Immature natural killer cell (primary cell): Measurements from ENCODE around the gene SWAP70. TPM values are rescaled to one million over a fixed set of nuclear protein-coding genes. Genes with fewer than 3 reads are reported as not detected.

Experiments used
- DNase-seq, 3 donors: peaks; one replicate each; pipeline ENCODE4 v3.0.0; 2022; ENCODE audit warnings: mixed read lengths in 1 of 3
- H3K27ac Mint-ChIP-seq, 6 donors: one replicate each; pipeline ENCODE4 v1.8.0; 2020; ENCODE audit warnings: mixed read lengths in 6 of 6, mild to moderate bottlenecking in 5 of 6, inconsistent platforms in 4 of 6, moderate library complexity in 3 of 6
- H3K27me3 Mint-ChIP-seq, 3 donors: one replicate each; pipeline ENCODE4 v1.8.0; 2020 to 2021; ENCODE audit warnings: low read depth in 3 of 3, mild to moderate bottlenecking in 3 of 3, mixed read lengths in 3 of 3, moderate library complexity in 3 of 3, inconsistent platforms in 1 of 3
- H3K36me3 Mint-ChIP-seq, 3 donors: one replicate each; pipeline ENCODE4 v1.8.0; 2020; ENCODE audit warnings: mixed read lengths in 3 of 3, inconsistent platforms in 2 of 3, mild to moderate bottlenecking in 2 of 3
- H3K4me1 Mint-ChIP-seq, 2 donors: one replicate each; pipeline ENCODE4 v1.8.0; 2020; ENCODE audit warnings: inconsistent platforms in 2 of 2, mild to moderate bottlenecking in 2 of 2, mixed read lengths in 2 of 2, moderate library complexity in 1 of 2
- H3K4me3 Mint-ChIP-seq, 5 donors: one replicate each; pipeline ENCODE4 v1.8.0; 2020; ENCODE audit warnings: mild to moderate bottlenecking in 5 of 5, mixed read lengths in 5 of 5, inconsistent platforms in 3 of 5, moderate library complexity in 3 of 5
- H3K9me3 Mint-ChIP-seq, 6 donors: one replicate each; pipeline ENCODE4 v1.8.0; 2020; ENCODE audit warnings: mild to moderate bottlenecking in 6 of 6, mixed read lengths in 6 of 6, inconsistent platforms in 4 of 6, moderate library complexity in 3 of 6
- polyA plus RNA-seq, 3 donors: library from polyadenylated mRNA; unstranded; fragments of 300-500 nt; fragmentation: Illumina TruSeq; gene quantifications; one replicate each; pipeline ENCODE4 v1.2.3, GENCODE V29; 2021

SWAP70 gene
- polyA plus RNA-seq, 3 donors from 2014 or later: 2.4 to 12.3 (median 9.8) TPM

DNA sequence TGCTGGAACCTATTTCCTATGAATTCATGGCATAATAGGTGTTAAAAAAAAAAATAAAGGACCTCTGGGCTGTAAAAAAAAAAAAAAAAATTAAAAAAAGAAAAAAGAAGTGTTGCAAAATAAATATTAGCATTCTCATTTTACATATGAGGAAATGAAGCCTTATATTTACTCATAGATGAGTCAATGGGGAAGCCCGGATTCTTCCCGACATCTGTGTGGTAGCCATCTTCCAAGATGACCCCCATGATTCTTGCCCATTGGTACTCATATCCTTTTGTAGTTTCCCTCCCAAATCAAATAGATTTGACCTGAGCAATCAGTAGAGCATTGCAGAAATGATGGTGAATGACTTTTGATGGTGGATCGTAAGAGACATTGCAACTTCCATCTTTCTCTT is 3.0 kb upstream of the SWAP70 start:
- peaks cover 0 to 6% (median 2%) of the 10 kb centered on the region in 6 donors for H3K9me3 Mint-ChIP-seq
- H3K4me3 Mint-ChIP-seq: peak overlapping the region in 2 of 5 donors; percentile 17 to 38
- peaks cover 4 to 20% (median 4%) of the 10 kb centered on the region in 3 donors for H3K27me3 Mint-ChIP-seq
- H3K36me3 Mint-ChIP-seq: peaks cover 0 to 5% (median 0%) of the 10 kb centered on the region in 3 donors
- peaks cover 21 to 28% of the 10 kb centered on the region in 2 donors for H3K4me1 Mint-ChIP-seq
- DNase-seq: no peak
- no peak overlapping the region for H3K27ac Mint-ChIP-seq

DNA sequence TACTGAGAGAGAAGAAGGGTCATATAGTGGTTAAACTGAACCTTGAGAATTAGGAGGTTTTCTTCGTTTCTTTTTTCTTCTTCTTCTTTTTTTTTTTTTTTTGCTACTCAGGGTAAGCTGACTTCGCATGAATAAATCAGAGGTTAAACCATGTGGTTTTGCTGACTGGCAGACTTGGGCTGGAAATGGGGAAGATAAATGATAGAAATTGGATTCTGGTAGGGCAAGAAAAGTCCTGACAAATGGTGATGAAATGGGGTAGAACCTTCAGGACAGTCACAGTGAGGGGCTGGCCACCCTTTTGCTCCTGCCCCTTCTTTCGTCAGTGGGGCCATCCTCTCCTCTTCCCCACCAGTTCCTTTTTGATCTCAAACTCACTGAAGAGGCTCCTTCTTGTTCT is 1.6 kb upstream of the SWAP70 start:
- H3K27me3 Mint-ChIP-seq: peaks cover 4 to 18% (median 4%) of the 10 kb centered on the region in 3 donors
- H3K9me3 Mint-ChIP-seq: peaks cover 1 to 11% (median 7%) of the 10 kb centered on the region in 6 donors
- H3K4me3 Mint-ChIP-seq: peak overlapping the region; percentile 36 to 92 (median 63)
- no peak for DNase-seq
- peak overlapping the region in 2 of 6 donors; percentile 6 to 88 for H3K27ac Mint-ChIP-seq
- H3K4me1 Mint-ChIP-seq: peaks cover 25 to 28% of the 10 kb centered on the region in 2 donors
- peaks cover 0 to 5% (median 0%) of the 10 kb centered on the region in 3 donors for H3K36me3 Mint-ChIP-seq

DNA sequence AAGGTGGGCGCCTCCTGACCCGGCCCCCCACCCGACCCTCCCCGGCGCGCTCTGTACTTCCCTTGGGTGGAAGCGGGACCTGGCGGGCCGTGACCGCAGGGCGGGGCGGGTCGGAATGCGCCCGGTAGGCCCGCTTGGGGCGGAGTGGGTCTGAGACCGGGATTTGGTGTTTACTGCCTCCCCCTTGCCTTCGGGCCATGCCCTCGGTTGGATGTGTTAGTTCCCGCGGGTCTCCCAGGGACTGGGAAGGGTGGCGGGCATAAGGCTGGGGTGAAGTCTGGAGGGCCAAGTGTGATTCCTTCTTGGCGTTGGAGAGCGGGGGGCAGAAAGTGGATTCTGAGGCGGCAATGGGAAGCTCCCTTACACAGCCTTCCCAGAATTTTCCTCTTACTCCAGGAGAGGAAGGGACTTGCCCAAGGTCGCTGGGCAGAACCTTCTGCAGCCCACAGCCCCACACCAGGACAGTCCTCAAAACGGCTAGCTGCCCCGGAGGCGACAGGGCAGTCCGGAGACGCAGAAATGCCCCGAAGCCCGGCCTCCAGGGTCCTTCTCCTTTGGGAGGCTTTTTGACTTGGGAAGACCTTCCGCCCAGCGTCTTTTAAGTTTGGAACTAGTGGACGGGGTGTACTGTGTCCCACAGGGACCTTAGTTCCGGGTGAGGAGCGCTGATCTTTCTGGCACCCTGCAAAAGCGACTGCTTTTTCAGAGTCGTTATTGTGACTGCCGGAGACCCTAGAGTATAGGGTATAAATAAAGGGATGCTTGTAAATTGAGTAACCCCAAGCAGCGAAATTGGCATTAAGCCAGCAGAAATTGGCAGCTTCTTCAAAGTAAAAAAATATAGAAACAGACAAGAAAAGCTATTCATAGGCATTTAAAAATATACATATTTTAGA is 647 bp downstream of the SWAP70 start:
- peaks cover 4 to 15% (median 4%) of the 10 kb centered on the region in 3 donors for H3K27me3 Mint-ChIP-seq
- DNase-seq: peak in 2 of 3 donors; percentile 9 to 11
- peaks cover 29 to 34% of the 10 kb centered on the region in 2 donors for H3K4me1 Mint-ChIP-seq
- peaks cover 1 to 11% (median 7%) of the 10 kb centered on the region in 6 donors for H3K9me3 Mint-ChIP-seq
- H3K4me3 Mint-ChIP-seq: peak overlapping the region; percentile 88 to 94 (median 91)
- peak overlapping the region in 3 of 6 donors; percentile 62 to 88 (median 69) for H3K27ac Mint-ChIP-seq
- peaks cover 0 to 5% (median 0%) of the 10 kb centered on the region in 3 donors for H3K36me3 Mint-ChIP-seq

DNA sequence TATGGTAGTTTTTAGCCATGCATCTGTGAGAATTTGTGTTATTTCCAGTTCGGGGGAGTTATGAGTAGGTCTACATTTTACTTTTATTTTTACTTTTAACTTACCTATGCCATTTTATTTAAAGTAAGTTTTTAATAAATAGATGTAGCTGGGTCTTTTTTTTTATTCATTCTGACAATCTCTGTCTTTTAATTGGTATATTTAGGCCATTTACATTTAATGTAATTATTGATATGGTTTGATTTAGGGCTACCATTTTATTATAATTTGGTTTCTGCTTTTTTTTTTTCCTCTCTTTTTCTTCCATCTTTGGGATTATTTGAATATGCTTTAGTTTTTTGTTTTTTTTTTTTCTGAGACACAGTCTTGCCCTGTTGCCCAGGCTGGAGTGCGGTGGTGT is 1.9 kb downstream of the SWAP70 start:
- Mint-ChIP-seq H3K4me1 (peaks cover 30 to 39% of the 10 kb centered on the region in 2 donors), H3K27ac (peak overlapping the region in 1 of 6 donors; percentile 88), H3K4me3 (peak overlapping the region in 3 of 5 donors; percentile 46 to 91 (median 91)), H3K36me3 (peaks cover 0 to 5% (median 0%) of the 10 kb centered on the region in 3 donors), H3K27me3 (peaks cover 4 to 17% (median 4%) of the 10 kb centered on the region in 3 donors), H3K9me3 (peaks cover 1 to 11% (median 7%) of the 10 kb centered on the region in 6 donors)
- no peak for DNase-seq

DNA sequence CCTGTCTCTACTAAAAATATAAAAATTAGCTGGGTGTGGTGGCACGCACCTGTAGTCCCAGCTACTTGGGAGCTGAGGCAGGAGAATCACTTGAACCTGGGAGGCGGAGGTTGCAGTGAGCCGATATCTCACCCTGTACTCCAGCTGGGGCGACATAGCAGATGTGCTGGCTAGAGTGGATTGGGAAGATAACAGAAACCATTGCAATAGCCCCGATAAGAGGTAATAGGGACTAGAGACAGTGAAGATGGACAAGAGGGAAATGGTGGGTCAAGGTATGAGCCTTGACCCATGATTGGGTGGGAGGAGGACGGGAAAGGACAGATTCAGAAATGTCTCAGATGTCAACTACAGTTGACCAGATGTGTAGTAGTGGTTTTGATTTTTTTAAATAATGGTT is 6.1 kb downstream of the SWAP70 start:
- H3K9me3 Mint-ChIP-seq: peaks cover 1 to 11% (median 7%) of the 10 kb centered on the region in 6 donors
- no peak overlapping the region for H3K27ac Mint-ChIP-seq
- H3K4me1 Mint-ChIP-seq: peaks cover 14 to 19% of the 10 kb centered on the region in 2 donors
- H3K36me3 Mint-ChIP-seq: peaks cover 0 to 5% (median 0%) of the 10 kb centered on the region in 3 donors
- no peak for DNase-seq
- H3K27me3 Mint-ChIP-seq: peaks cover 0 to 7% (median 2%) of the 10 kb centered on the region in 3 donors
- H3K4me3 Mint-ChIP-seq: no peak overlapping the region

DNA sequence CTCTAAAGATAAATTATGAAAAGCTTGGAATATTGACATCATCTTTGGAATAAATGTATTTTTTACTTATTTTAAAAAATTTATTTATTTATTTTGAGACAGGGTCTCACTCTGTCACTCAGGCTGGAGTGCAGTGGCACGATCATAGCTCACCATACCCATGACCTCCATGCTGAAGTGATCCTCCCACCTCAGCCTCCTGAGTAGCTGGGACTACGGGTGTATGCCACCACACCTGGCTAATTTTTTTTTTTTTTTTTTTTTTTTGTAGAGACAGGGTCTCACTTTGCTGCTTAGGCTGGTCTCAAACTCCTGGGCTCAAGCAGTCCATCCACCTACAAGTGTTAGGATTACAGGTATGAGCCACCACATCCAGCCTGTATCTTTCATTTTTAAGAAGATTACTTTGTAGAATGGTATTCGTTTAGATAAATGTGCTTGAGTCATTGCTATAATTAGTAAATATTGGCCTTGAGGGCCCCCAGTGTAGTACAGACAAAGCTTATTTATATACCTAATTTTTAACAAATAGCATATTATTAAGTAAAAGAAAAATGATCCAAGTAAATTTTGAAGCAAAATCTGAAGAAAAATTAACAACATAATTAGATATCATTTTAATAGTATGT is 8.5 kb downstream of the SWAP70 start:
- no peak for DNase-seq
- no peak overlapping the region for H3K4me3 Mint-ChIP-seq
- peaks cover 0 to 4% (median 2%) of the 10 kb centered on the region in 3 donors for H3K27me3 Mint-ChIP-seq
- H3K9me3 Mint-ChIP-seq: no peaks in the 10 kb centered on the region
- H3K4me1 Mint-ChIP-seq: peaks cover 8 to 11% of the 10 kb centered on the region in 2 donors
- no peak overlapping the region for H3K27ac Mint-ChIP-seq
- no peaks in the 10 kb centered on the region for H3K36me3 Mint-ChIP-seq

DNA sequence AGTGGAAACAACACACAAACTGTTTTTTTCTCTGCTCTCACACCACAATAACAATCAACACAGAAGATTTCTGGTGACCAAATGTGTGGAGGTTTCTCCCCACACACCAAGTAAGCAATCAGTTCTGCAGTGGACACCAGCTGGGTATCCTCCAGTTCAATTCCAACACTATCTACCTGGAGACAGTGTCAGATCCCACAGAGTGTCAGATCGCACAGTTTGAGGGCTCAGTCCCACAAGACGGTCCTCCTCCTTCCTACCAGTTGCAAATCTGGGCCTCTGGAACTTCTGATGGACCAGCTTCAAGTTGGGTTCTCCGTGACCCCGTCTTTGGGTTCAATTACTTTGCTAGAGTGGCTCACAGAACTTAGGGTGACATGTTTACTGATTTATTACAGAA is 9.0 kb downstream of the SWAP70 start:
- Mint-ChIP-seq H3K36me3 (no peaks in the 10 kb centered on the region), H3K4me3 (no peak overlapping the region), H3K27ac (peak overlapping the region in 1 of 6 donors; percentile 37), H3K27me3 (peaks cover 0 to 4% (median 2%) of the 10 kb centered on the region in 3 donors), H3K9me3 (no peaks in the 10 kb centered on the region), H3K4me1 (peaks cover 8 to 11% of the 10 kb centered on the region in 2 donors)
- DNase-seq: no peak

DNA sequence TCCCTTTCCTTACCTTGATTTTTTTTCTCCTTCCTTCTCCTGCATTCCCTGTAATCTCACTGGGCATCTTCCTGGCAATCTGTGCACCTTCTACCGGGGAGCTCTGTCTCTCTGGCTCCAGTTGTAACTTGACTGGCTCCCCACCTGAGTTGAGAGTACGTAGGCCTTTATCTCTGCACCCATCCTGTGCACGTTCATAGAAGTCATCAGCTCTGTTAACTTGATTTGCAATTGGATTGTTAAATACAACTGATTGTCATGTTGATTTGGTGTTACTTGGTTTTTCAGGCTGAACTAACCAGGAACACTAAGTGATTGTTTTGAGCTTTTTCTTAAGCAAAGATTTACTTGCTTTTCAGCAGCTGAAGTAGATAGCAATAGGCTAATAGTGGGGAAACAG is 11.8 kb downstream of the SWAP70 start:
- peaks cover 0 to 4% of the 10 kb centered on the region in 2 donors for H3K4me1 Mint-ChIP-seq
- H3K27ac Mint-ChIP-seq: peak overlapping the region in 2 of 6 donors; percentile 14 to 74
- H3K9me3 Mint-ChIP-seq: no peaks in the 10 kb centered on the region
- no peak for DNase-seq
- no peak overlapping the region for H3K4me3 Mint-ChIP-seq
- H3K36me3 Mint-ChIP-seq: no peaks in the 10 kb centered on the region
- H3K27me3 Mint-ChIP-seq: peaks cover 0 to 4% (median 0%) of the 10 kb centered on the region in 3 donors

DNA sequence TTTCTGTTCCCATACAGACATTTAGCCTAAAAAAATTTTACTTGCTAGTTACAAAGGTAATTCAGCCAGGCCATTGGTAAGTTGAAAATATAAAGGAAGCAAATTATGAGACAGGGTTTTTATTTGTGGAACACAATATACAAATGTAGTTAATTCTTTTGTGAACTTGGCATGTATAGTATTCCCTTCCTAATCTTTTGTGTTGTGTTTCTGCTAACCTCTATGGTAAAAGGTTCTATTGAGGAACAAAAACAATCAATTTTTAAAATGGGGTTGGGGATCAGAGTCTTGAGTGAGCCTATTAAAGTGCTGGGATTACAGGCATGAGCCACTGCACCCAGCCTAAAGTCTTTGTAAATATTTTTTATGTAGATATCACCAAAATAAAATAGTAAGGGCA is 14.1 kb downstream of the SWAP70 start:
- peaks cover 0 to 4% of the 10 kb centered on the region in 2 donors for H3K4me1 Mint-ChIP-seq
- no peaks in the 10 kb centered on the region for H3K36me3 Mint-ChIP-seq
- no peak overlapping the region for H3K4me3 Mint-ChIP-seq
- H3K27ac Mint-ChIP-seq: no peak overlapping the region
- no peaks in the 10 kb centered on the region for H3K9me3 Mint-ChIP-seq
- DNase-seq: no peak
- H3K27me3 Mint-ChIP-seq: peaks cover 0 to 4% (median 0%) of the 10 kb centered on the region in 3 donors

DNA sequence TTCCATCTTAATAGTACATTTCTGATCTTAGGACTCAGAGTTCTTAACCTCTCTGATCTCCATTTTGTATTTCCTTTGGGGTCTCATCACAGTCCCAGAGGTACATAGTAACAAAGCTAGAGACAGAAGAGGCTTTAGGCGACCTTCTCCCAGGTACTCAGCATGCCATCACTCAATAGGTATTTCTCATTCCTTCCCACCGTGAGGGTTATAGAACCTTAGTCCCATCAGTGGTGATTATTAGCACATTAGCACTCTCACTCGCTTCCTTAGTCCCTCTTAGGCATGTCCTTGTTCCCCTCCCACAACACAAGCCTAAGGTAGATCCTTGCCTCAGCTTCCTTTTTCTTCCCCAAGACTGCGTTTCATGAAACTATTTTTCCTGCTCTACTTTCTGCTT is 14.7 kb downstream of the SWAP70 start:
- H3K4me3 Mint-ChIP-seq: no peak overlapping the region

DNA sequence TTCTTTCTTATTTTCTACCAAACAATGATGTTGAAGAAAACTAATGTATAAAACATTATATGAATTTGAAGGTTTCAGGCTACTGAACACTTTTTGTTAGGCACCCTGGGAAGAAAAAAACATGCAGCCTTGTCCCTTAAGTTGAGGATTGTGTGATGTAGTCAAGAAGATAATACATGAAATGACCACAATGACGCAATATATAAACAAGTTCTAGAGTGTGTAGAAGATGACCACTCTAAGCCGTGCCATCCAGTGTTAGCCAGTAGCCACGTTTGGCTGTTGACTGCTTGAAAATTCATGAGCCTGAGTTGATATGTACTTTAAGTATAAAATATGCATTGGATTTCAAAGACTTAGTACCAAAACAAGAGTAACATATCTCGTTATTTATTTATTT is 16.2 kb downstream of the SWAP70 start:
- Mint-ChIP-seq H3K9me3 (no peaks in the 10 kb centered on the region), H3K4me3 (no peak overlapping the region), H3K4me1 (peaks cover 0 to 3% of the 10 kb centered on the region in 2 donors), H3K36me3 (no peaks in the 10 kb centered on the region), H3K27ac (no peak overlapping the region), H3K27me3 (peaks cover 0 to under 1% (median 0%) of the 10 kb centered on the region in 3 donors)
- no peak for DNase-seq

More for the DNA sequence above, 14.7 kb downstream of the SWAP70 start:
- no peaks in the 10 kb centered on the region for H3K36me3 Mint-ChIP-seq
- peaks cover 0 to 4% of the 10 kb centered on the region in 2 donors for H3K4me1 Mint-ChIP-seq
- peaks cover 0 to 3% (median 0%) of the 10 kb centered on the region in 3 donors for H3K27me3 Mint-ChIP-seq
- H3K9me3 Mint-ChIP-seq: no peaks in the 10 kb centered on the region
- no peak for DNase-seq
- no peak overlapping the region for H3K27ac Mint-ChIP-seq

DNA sequence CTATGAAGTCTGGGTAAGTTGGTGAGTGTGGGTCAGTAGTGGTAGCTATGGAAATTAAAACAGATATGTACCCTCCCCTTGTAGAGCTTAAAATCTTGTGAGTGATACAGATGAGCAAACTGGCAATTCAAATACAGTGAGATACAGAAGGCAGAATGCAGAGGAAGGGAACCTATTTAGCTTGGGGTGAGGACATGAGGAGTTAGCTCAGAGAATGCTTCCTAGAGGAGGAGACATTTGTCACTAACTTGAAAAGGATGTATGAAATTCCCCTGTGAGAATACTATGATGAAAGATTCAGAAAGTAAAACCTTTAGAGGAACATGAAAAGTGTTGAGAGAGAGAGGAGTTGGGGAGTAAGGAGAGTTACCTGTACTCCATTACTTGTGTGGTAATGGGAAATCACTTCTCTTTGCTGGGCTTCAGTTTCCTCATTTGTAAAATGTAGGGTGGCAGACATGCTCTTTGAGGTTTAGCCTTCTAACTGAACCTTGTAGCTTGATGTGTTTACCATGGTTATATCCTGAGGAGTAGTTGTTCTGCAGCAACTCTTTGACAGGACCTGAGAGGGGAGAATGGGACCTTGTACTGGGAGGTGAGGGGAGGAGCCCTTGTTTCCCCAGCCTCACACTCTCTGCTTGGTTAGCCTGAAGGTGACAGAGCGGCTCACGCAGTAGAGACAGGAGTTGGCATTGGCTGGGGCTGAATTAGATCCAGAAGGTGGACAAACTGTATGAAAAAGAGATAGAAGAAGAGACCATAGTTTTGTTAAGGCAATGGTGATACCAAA is 17.9 kb downstream of the SWAP70 start:
- H3K9me3 Mint-ChIP-seq: no peaks in the 10 kb centered on the region
- peaks cover 0 to 2% (median 0%) of the 10 kb centered on the region in 3 donors for H3K27me3 Mint-ChIP-seq

More for the DNA sequence above, 17.9 kb downstream of the SWAP70 start:
- Mint-ChIP-seq H3K36me3 (no peaks in the 10 kb centered on the region), H3K4me3 (no peak overlapping the region), H3K27ac (no peak overlapping the region), H3K4me1 (no peaks in the 10 kb centered on the region)
- DNase-seq: no peak
